Measurements from ENCODE around the gene METTL22. TPM values are rescaled to one million over a fixed set of nuclear protein-coding genes. Genes with fewer than 3 reads are reported as not detected.

Gene METTL22
- total and polyA plus RNA-seq, 10 of the 15 experiments (the other 5 are each of a cell fraction or from before 2014, with no cell fraction given), result 6.4 to 34.7 (median 18.8) TPM

DNA sequence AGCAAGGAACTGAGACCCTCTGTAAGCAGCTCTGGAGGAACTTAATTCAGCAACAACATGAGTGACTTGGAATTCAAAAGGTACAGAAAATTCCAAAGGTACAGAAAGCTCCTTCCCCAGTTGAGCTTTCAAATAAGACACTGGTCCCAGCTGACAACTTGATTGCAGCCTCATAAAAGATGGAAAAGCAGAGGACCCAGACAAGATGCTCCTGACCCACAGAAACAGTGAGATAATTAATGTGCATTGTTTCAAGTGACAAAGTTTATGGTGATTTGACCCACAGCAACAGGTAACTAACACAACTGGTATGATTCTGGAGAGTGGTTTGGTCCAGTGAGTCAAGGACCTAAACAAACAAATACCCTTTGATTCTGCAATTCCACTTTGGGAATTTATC lies 15.9 kb upstream of the METTL22 start:
- Histone ChIP-seq H4K20me1 (ENCODE audit: control insufficient read depth, insufficient read depth) (no peaks in the 10 kb centered on the region), H3K4me2 (ENCODE audit: control insufficient read depth, insufficient read depth) (no peak overlapping the region), H3K27ac (ENCODE audit: control insufficient read depth, insufficient read depth) (no peak overlapping the region), H3K4me1 (ENCODE audit: control insufficient read depth, insufficient read depth, low read length) (no peaks in the 10 kb centered on the region), H3K36me3 (ENCODE audit: control insufficient read depth in 2 of 2, insufficient read depth in 2 of 2, low read length in 1 of 2) (no peaks in the 10 kb centered on the region), H3K9ac (ENCODE audit: control insufficient read depth, insufficient read depth, low read length) (no peak overlapping the region), H3K9me3 (replicated peaks; ENCODE audit: control insufficient read depth, insufficient read depth, low read length) (no peaks in the 10 kb centered on the region), H2AFZ (ENCODE audit: control insufficient read depth, low read depth, low read length) (no peak overlapping the region), H3K27me3 (replicated peaks in 1 of 2; ENCODE audit: control insufficient read depth in 2 of 2, insufficient read depth in 2 of 2, low read length in 1 of 2) (no peaks in the 10 kb centered on the region), H3K4me3 (no peak overlapping the region), H3K79me2 (ENCODE audit: control insufficient read depth, insufficient read depth, low read length) (no peaks in the 10 kb centered on the region)
- RAD21 ChIA-PET (ENCODE audit: unreplicated experiment), result no interaction called here
- intact Hi-C loops (cut with micrococcal nuclease; ENCODE audit: unreplicated experiment) (no loop called here), in situ Hi-C loops (cut with MboI) (no loop called here)
- no TSS peak for BruUV-seq (replicated peaks)
- CTCF ChIA-PET, result no interaction called here
- SMC1A ChIA-PET (ENCODE audit: uncharacterized antibody, unreplicated experiment), result interaction anchor here (1.2 kb wide), 1 partner anchor 22 kb away, joined by 4 read pairs; no protein-coding TSS in a partner anchor
- no peak for FAIRE-seq
- POLR2A ChIA-PET, result interaction anchor here (1.1 kb wide), 1 partner anchor 13 kb away, joined by 3 read pairs; no protein-coding TSS in a partner anchor
- no peak for DNase-seq (ENCODE audit: low read depth, low spot score)
- ATAC-seq, result no peak
- TF ChIP-seq IRF4 (IDR thresholded peaks at IDR 0.05; ENCODE audit: low read depth, low read length) (no peak), MEF2A (IDR thresholded peaks at IDR 0.05; ENCODE audit: insufficient read depth, low read depth, low read length) (no peak), RCOR1 (conservative IDR thresholded peaks at IDR 0.05; ENCODE audit: low read depth, low read length) (no peak), ZNF687 (IDR thresholded peaks at IDR 0.05) (no peak), SUZ12 (IDR thresholded peaks at IDR 0.05; ENCODE audit: unreplicated experiment) (no peak), POU2F2 (IDR thresholded peaks at IDR 0.05; ENCODE audit: borderline replicate concordance, low read depth, low read length) (no peak), SMARCA5 (IDR thresholded peaks at IDR 0.05) (no peak), SIN3A (IDR thresholded peaks at IDR 0.05; ENCODE audit: low read depth, low read length) (no peak), GATAD2B (conservative IDR thresholded peaks at IDR 0.05; ENCODE audit: low read depth) (no peak), CBFB (IDR thresholded peaks at IDR 0.05; ENCODE audit: low read depth) (no peak), PRDM15 (CRISPR knock-in tag; IDR thresholded peaks at IDR 0.05) (no peak), FOXM1 (IDR thresholded peaks at IDR 0.05; ENCODE audit: low read depth, low read length) (no peak), CREB1 (IDR thresholded peaks at IDR 0.05; ENCODE audit: low read depth) (no peak), E2F8 (IDR thresholded peaks at IDR 0.05; ENCODE audit: low read depth, partially characterized antibody) (no peak)
- TF ChIP-seq, protein P1, sequence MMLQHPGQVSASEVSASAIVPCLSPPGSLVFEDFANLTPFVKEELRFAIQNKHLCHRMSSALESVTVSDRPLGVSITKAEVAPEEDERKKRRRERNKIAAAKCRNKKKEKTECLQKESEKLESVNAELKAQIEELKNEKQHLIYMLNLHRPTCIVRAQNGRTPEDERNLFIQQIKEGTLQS (IDR thresholded peaks at IDR 0.05; ENCODE audit: borderline replicate concordance, extremely low read depth, low read depth, low read length), result no peak

Data from GM12878 (cell line).